B cell (primary cell): ENCODE data around the gene ORC4. TPM values are rescaled to one million over a fixed set of nuclear protein-coding genes. Genes with fewer than 3 reads are reported as not detected.
A peak's percentile ranks its signal among the peaks of the same experiment; 100 is the strongest.

Source experiments
- ATAC-seq: fragments of 200-7000 bp; cut with Tn5 transposase; one replicate; pipeline ENCODE4 v1.10.0; 2021; ENCODE audit warnings: low read depth, mild to moderate bottlenecking, moderate number of reproducible peaks, moderate library complexity
- CTCF ChIA-PET: fragments of 350-600 bp; sonication (Branson Sonifier 250); formaldehyde crosslinking; loops from one replicate; lab custom pipeline; 2021; ENCODE audit warnings: antibody characterized with exemption, inconsistent platforms; lab: Charles Lee
- POLR2A ChIA-PET: fragments of 350-600 bp; sonication (Branson Sonifier 250); formaldehyde crosslinking; loops from one replicate; lab custom pipeline; 2021; ENCODE audit warnings: antibody characterized with exemption; lab: Charles Lee
- DNase-seq: peaks from one replicate; pipeline ENCODE4 v3.0.0; 2013
- H2AFZ ChIP-seq: 2 replicates; pipeline ENCODE4 v1.6.1; 2012; ENCODE audit warnings: mild to moderate bottlenecking, low read depth, low read length; ENCODE audit not compliant: insufficient read depth, poor library complexity, severe bottlenecking
- H3K27ac ChIP-seq, 2 donors: 1 replicate in 1 of 2; 2 replicates in 1 of 2; pipeline ENCODE4 v1.5.1; 2012 to 2013; ENCODE audit warnings: low read length in 2 of 2, mild to moderate bottlenecking in 2 of 2, moderate library complexity in 1 of 2
- H3K27me3 ChIP-seq, 4 experiments: fragments of 200-600 bp in 1 of 4; sonication (generic) in 1 of 4; replicated peaks in 1 of 4; 1 replicate in 2 of 4; 2 replicates in 2 of 4; pipeline versions ENCODE4 v1.6.1 to v1.7.0; 2013 to 2016; ENCODE audit warnings: low read length in 3 of 4, mild to moderate bottlenecking in 2 of 4, mixed read lengths in 1 of 4, moderate library complexity in 1 of 4; ENCODE audit not compliant: insufficient read depth in 4 of 4, control insufficient read depth in 3 of 4; ENCODE audit errors: control extremely low read depth in 1 of 4
- H3K36me3 ChIP-seq, 2 experiments: replicated peaks in 1 of 2; 1 replicate in 1 of 2; 2 replicates in 1 of 2; pipeline versions ENCODE4 v1.6.1 to v1.7.1; 2013; ENCODE audit warnings: low read length in 1 of 2; ENCODE audit not compliant: insufficient read depth in 2 of 2, control insufficient read depth in 1 of 2; ENCODE audit errors: control extremely low read depth in 1 of 2, extremely low read depth in 1 of 2
- H3K4me1 ChIP-seq, 2 donors: fragments of 200-600 bp in 1 of 2; sonication (generic) in 1 of 2; 1 replicate in 1 of 2; 2 replicates in 1 of 2; pipeline versions ENCODE4 v1.5.1 to v1.6.1; 2013 to 2017; ENCODE audit warnings: low read length in 2 of 2; ENCODE audit not compliant: control insufficient read depth in 2 of 2, insufficient read depth in 2 of 2
- H3K4me2 ChIP-seq: replicated peaks from 2 replicates; pipeline ENCODE3; 2012; ENCODE audit warnings: mild to moderate bottlenecking, low read depth, low read length; ENCODE audit not compliant: poor library complexity, severe bottlenecking
- H3K4me3 ChIP-seq, 5 experiments: fragments of 200-600 bp in 1 of 5; sonication (generic) in 1 of 5; 1 replicate in 3 of 5; 2 replicates in 2 of 5; pipeline versions ENCODE4 v1.5.1 to v1.7.0; 2011 to 2016; ENCODE audit warnings: low read length in 4 of 5, mild to moderate bottlenecking in 4 of 5, low read depth in 2 of 5, control low read depth in 1 of 5, moderate library complexity in 1 of 5; ENCODE audit not compliant: insufficient read depth in 1 of 5; ENCODE audit errors: control extremely low read depth in 1 of 5, extremely low read depth in 1 of 5
- H3K79me2 ChIP-seq: fragments of 200-600 bp; sonication (generic); one replicate; pipeline ENCODE4 v1.6.0; 2016; ENCODE audit warnings: low read length; ENCODE audit not compliant: control insufficient read depth, insufficient read depth
- H3K9ac ChIP-seq: fragments of 200-600 bp; sonication (generic); 2 replicates; pipeline ENCODE4 v1.6.1; 2017; ENCODE audit warnings: mild to moderate bottlenecking, low read length, moderate library complexity
- H3K9me3 ChIP-seq, 3 donors: one replicate each; pipeline versions ENCODE4 v1.6.1 to v1.7.1; 2013; ENCODE audit warnings: low read length in 2 of 3; ENCODE audit not compliant: control insufficient read depth in 2 of 3, insufficient read depth in 1 of 3; ENCODE audit errors: control extremely low read depth in 1 of 3
- H4K20me1 ChIP-seq: 2 replicates; pipeline ENCODE4 v1.6.0; 2012; ENCODE audit warnings: mild to moderate bottlenecking, low read length; ENCODE audit not compliant: insufficient read depth, control insufficient read depth, poor library complexity, severe bottlenecking
- H3K27ac Mint-ChIP-seq: one replicate; pipeline ENCODE4 v1.8.0; 2021; ENCODE audit warnings: mixed read lengths
- H3K27me3 Mint-ChIP-seq: one replicate; pipeline ENCODE4 v1.8.0; 2021; ENCODE audit warnings: mixed read lengths
- H3K4me1 Mint-ChIP-seq: one replicate; pipeline ENCODE4 v1.8.0; 2021; ENCODE audit warnings: mixed read lengths
- H3K4me3 Mint-ChIP-seq: one replicate; pipeline ENCODE4 v1.8.0; 2021; ENCODE audit warnings: mixed read lengths
- H3K9me3 Mint-ChIP-seq: one replicate; pipeline ENCODE4 v1.8.0; 2022; ENCODE audit warnings: mixed read lengths; ENCODE audit not compliant: insufficient read depth
- EZH2 ChIP-seq: IDR thresholded peaks from 2 replicates; pipeline ENCODE4 v1.6.1; 2012; ENCODE audit warnings: borderline replicate concordance, low read depth, mild to moderate bottlenecking, moderate library complexity, low read length; ENCODE audit not compliant: insufficient read depth, poor library complexity, severe bottlenecking
- WGBS: methylation state at CpG from one replicate; pipeline ENCODE4 v1.1.5; 2013; ENCODE audit warnings: missing lambda C conversion rate; ENCODE audit not compliant: insufficient coverage; 5-methylcytosine and 5-hydroxymethylcytosine counted together
- intact Hi-C: fragments of 100-400 bp; cut with micrococcal nuclease; formaldehyde crosslinking; loops from one replicate; pipeline ENCODE4 v1.10.0; 2022
- polyA plus RNA-seq: library from polyadenylated mRNA; depleted of rRNA; stranded (reverse); fragments of >200 nt; gene quantifications from 2 replicates; pipeline ENCODE4 v1.2.3, GENCODE V29; 2012
- total RNA-seq, 2 donors: library from RNA; stranded (reverse); fragments of 120-200 nt in 1 of 2; gene quantifications; 1 replicate in 1 of 2; 2 replicates in 1 of 2; pipeline versions ENCODE4 v1.2.3 to v1.2.4, GENCODE V29; 2013 to 2022
- TF ChIP-seq, protein P1 (sequence below): fragments of 200-600 bp; IDR thresholded peaks from one replicate; pipeline ENCODE4 v1.8.0; 2022; ENCODE audit warnings: antibody characterized with exemption, mild to moderate bottlenecking

Gene ORC4
- total and polyA plus RNA-seq, 2 donors (not counting 1 experiment from before 2014, with no cell fraction given) = 31.5 to 48.9 TPM

- Histone ChIP-seq H4K20me1 (no peaks in the 10 kb centered on the region), H3K4me3 (no peak overlapping the region), H3K9ac (no peak overlapping the region), H3K27me3 (no peaks in the 10 kb centered on the region), H3K4me1 (no peaks in the 10 kb centered on the region), H3K36me3 (peaks cover 5 to 30% of the 10 kb centered on the region in 2 experiments), H3K27ac (peak overlapping the region in 1 of 2 donors; percentile 14), H3K9me3 (no peaks in the 10 kb centered on the region), H2AFZ (no peak overlapping the region), H3K79me2 (no peaks in the 10 kb centered on the region), H3K4me2 (no peak overlapping the region)
- ChIA-PET CTCF (no interaction called here), POLR2A (no interaction called here)
- DNase-seq (no peak), ATAC-seq (no peak)
- TF ChIP-seq EZH2 = no peak
- TF ChIP-seq, protein P1, sequence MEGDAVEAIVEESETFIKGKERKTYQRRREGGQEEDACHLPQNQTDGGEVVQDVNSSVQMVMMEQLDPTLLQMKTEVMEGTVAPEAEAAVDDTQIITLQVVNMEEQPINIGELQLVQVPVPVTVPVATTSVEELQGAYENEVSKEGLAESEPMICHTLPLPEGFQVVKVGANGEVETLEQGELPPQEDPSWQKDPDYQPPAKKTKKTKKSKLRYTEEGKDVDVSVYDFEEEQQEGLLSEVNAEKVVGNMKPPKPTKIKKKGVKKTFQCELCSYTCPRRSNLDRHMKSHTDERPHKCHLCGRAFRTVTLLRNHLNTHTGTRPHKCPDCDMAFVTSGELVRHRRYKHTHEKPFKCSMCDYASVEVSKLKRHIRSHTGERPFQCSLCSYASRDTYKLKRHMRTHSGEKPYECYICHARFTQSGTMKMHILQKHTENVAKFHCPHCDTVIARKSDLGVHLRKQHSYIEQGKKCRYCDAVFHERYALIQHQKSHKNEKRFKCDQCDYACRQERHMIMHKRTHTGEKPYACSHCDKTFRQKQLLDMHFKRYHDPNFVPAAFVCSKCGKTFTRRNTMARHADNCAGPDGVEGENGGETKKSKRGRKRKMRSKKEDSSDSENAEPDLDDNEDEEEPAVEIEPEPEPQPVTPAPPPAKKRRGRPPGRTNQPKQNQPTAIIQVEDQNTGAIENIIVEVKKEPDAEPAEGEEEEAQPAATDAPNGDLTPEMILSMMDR = no peak
- Mint-ChIP-seq H3K4me1 (no peaks in the 10 kb centered on the region), H3K27ac (no peak overlapping the region), H3K9me3 (no peaks in the 10 kb centered on the region), H3K4me3 (no peak overlapping the region), H3K27me3 (no peaks in the 10 kb centered on the region)
- no CpG with 5 or more reads among the region's 1 CpG for WGBS
- intact Hi-C loops = loop anchor here (5.0 kb wide), 3 partner anchors 48 to 1623 kb away; no protein-coding TSS in a partner anchor
These were observed 81.2 kb downstream of the ORC4 start for GRCh38 chr2:147939313-147939712.

DNA sequence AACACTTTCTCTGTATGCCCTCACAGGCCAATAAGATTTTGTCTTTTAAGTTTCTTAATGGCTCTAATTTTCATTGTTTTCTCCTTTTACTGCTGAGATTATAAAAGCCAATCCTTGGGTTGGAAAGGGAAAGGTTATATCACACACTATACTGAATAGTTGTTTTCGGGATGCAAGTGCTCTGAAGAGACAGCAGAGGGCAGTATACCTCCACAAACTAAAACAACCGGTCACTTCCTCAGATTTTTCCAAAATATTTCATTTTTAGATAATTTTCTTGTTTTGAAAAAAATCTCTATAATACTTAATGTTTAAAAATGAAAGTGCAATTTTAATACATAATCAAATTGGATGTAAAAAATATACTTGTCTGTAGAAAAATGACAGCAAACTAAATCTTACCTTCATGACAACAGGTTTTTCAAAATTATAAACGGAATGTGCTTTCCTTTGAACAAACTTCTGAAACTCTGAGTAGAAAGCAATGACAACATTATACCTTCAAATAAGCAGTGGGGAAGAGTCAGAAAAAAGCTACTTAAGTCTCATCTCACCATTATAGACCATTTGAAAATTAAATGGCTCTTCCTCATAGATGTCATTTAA lies 82.7 kb downstream of the ORC4 start:
- H3K9me3 ChIP-seq = no peaks in the 10 kb centered on the region
- H3K4me1 ChIP-seq = no peaks in the 10 kb centered on the region
- Mint-ChIP-seq H3K4me1 (no peaks in the 10 kb centered on the region), H3K27me3 (no peaks in the 10 kb centered on the region), H3K9me3 (no peaks in the 10 kb centered on the region), H3K27ac (no peak overlapping the region), H3K4me3 (no peak overlapping the region)
- intact Hi-C loops = loop anchor here (1.0 to 5.0 kb wide), 4 partner anchors 49 to 1624 kb away; no protein-coding TSS in a partner anchor
- POLR2A ChIA-PET = no interaction called here
- no peak overlapping the region for H3K9ac ChIP-seq
- ATAC-seq = no peak
- no peak overlapping the region for H2AFZ ChIP-seq
- no peak for TF ChIP-seq EZH2
- TF ChIP-seq, protein P1 = peak; percentile 98
- no peak overlapping the region for H3K4me3 ChIP-seq
- H4K20me1 ChIP-seq = no peaks in the 10 kb centered on the region
- no CpG with 5 or more reads among the region's 3 CpGs for WGBS
- peaks cover 5 to 41% of the 10 kb centered on the region in 2 experiments for H3K36me3 ChIP-seq
- H3K27ac ChIP-seq = no peak overlapping the region
- DNase-seq = peak; percentile 49
- H3K27me3 ChIP-seq = no peaks in the 10 kb centered on the region
- no peak overlapping the region for H3K4me2 ChIP-seq
- H3K79me2 ChIP-seq = no peaks in the 10 kb centered on the region
- CTCF ChIA-PET = interaction anchor here (0.6 to 4.5 kb wide), 6 partner anchors 8 to 1052 kb away, joined by 3 to 70 read pairs (median 4); no protein-coding TSS in a partner anchor
